DND-41 (cell line): ENCODE data around the gene SRSF5.

Experiments
- ATAC-seq: fragments of 200-7000 bp; cut with Tn5 transposase; 3 replicates; pipeline ENCODE4 v1.9.1; 2021; ENCODE audit warnings: low read depth; ENCODE audit not compliant: insufficient read depth
- DNase-seq: peaks from one replicate; pipeline ENCODE4 v3.0.0-alpha.2; 2020
- H2AFZ ChIP-seq: 2 replicates; pipeline ENCODE4 v1.6.0; 2012; ENCODE audit warnings: low read depth, low read length
- H3K27ac ChIP-seq: 2 replicates; pipeline ENCODE4 v1.5.1; 2012; ENCODE audit warnings: low read length, inconsistent platforms
- H3K27me3 ChIP-seq: fragments of 200-600 bp; sonication (generic); 2 replicates; pipeline ENCODE4 v1.6.0; 2012; ENCODE audit warnings: low read length, mild to moderate bottlenecking, inconsistent platforms; ENCODE audit not compliant: insufficient read depth, poor library complexity
- H3K36me3 ChIP-seq: 2 replicates; pipeline ENCODE4 v1.5.1; 2012; ENCODE audit warnings: low read length, inconsistent platforms; ENCODE audit not compliant: insufficient read depth
- H3K4me1 ChIP-seq: 2 replicates; pipeline ENCODE4 v1.5.1; 2012; ENCODE audit warnings: mild to moderate bottlenecking, low read length; ENCODE audit not compliant: insufficient read depth
- H3K4me2 ChIP-seq: 2 replicates; pipeline ENCODE4 v1.6.0; 2012; ENCODE audit warnings: mild to moderate bottlenecking, moderate library complexity, low read length, inconsistent platforms; ENCODE audit not compliant: insufficient read depth
- H3K4me3 ChIP-seq, 2 experiments: fragments of 200-600 bp in 1 of 2; shearing (Covaris generic) in 1 of 2; 2 replicates each; pipeline ENCODE4 v1.5.1; 2012 to 2016; ENCODE audit warnings: inconsistent platforms in 2 of 2, low read length in 2 of 2, mild to moderate bottlenecking in 2 of 2, low read depth in 1 of 2, moderate library complexity in 1 of 2
- H3K79me2 ChIP-seq: 2 replicates; pipeline ENCODE4 v1.6.0; 2012; ENCODE audit warnings: low read length, inconsistent platforms; ENCODE audit not compliant: insufficient read depth
- H3K9ac ChIP-seq: 2 replicates; pipeline ENCODE4 v1.6.0; 2012; ENCODE audit warnings: low read depth, mild to moderate bottlenecking, inconsistent platforms, low read length, moderate library complexity
- H3K9me3 ChIP-seq: 2 replicates; pipeline ENCODE4 v1.5.1; 2012; ENCODE audit warnings: low read length, moderate library complexity, mild to moderate bottlenecking, inconsistent platforms; ENCODE audit not compliant: insufficient read depth, severe bottlenecking
- H4K20me1 ChIP-seq: 2 replicates; pipeline ENCODE4 v1.6.0; 2012; ENCODE audit warnings: low read length; ENCODE audit not compliant: insufficient read depth
- EZH2 ChIP-seq: IDR thresholded peaks from 3 replicates; pipeline ENCODE4 v1.6.1; 2012; ENCODE audit warnings: borderline replicate concordance, low read depth, mild to moderate bottlenecking, moderate library complexity, low read length, inconsistent platforms; ENCODE audit not compliant: severe bottlenecking
- TF ChIP-seq, protein P1 (sequence below): IDR thresholded peaks from 2 replicates; pipeline ENCODE4 v1.5.1; 2012; ENCODE audit warnings: borderline replicate concordance, low read length, moderate library complexity, mild to moderate bottlenecking; ENCODE audit not compliant: poor library complexity, severe bottlenecking; ENCODE audit errors: extremely low read depth

The SRSF5 gene

DNA sequence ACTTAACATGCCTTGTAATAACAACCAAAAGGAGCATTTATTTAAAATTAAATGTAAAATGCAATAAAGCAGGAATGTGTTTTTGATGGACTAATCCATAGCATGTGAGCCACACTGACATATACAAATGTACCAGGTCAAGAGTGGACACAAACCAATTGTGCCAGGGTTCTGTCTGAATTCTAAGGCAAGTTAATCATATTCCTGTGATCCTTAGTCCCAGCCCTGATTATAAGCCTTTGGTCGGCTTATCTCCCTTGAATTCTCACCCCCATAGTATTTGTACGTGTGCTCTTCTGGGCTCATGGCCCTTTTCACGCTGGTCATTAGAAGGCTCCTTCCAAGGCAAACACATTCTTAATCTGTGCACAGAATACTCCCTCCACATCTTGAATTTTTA, 10.6 kb upstream of the SRSF5 start:
- H3K27ac ChIP-seq: no peak overlapping the region
- H2AFZ ChIP-seq: no peak overlapping the region
- H3K9me3 ChIP-seq: no peaks in the 10 kb centered on the region
- TF ChIP-seq, protein P1, sequence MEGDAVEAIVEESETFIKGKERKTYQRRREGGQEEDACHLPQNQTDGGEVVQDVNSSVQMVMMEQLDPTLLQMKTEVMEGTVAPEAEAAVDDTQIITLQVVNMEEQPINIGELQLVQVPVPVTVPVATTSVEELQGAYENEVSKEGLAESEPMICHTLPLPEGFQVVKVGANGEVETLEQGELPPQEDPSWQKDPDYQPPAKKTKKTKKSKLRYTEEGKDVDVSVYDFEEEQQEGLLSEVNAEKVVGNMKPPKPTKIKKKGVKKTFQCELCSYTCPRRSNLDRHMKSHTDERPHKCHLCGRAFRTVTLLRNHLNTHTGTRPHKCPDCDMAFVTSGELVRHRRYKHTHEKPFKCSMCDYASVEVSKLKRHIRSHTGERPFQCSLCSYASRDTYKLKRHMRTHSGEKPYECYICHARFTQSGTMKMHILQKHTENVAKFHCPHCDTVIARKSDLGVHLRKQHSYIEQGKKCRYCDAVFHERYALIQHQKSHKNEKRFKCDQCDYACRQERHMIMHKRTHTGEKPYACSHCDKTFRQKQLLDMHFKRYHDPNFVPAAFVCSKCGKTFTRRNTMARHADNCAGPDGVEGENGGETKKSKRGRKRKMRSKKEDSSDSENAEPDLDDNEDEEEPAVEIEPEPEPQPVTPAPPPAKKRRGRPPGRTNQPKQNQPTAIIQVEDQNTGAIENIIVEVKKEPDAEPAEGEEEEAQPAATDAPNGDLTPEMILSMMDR: no peak
- no peak for TF ChIP-seq EZH2
- H3K4me1 ChIP-seq: no peaks in the 10 kb centered on the region
- no peaks in the 10 kb centered on the region for H3K27me3 ChIP-seq
- H3K79me2 ChIP-seq: no peaks in the 10 kb centered on the region
- ATAC-seq (no peak), DNase-seq (no peak)
- no peaks in the 10 kb centered on the region for H3K36me3 ChIP-seq
- H3K4me2 ChIP-seq: no peak overlapping the region
- H4K20me1 ChIP-seq: no peaks in the 10 kb centered on the region
- no peak overlapping the region for H3K4me3 ChIP-seq
- no peak overlapping the region for H3K9ac ChIP-seq

DNA sequence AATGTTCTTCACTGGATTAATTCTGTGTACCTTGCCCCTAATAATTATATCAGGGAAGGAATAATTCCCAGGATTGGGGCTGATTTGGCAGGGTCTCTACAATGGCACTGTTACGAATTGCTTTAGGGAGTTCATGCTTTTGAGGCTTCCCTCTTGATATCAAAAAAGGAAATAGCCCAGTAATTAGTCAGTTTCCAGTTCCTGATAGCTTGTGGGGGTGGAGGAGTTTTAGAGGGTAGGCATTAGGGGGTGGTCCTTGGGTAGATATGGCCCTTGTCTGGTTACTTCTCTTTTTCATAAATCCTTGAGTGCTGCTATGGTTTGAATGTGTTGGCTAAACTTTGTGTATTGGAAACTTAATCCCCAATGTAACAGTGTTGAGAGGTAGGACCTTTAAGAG, 6.1 kb upstream of the SRSF5 start:
- H3K4me1 ChIP-seq: peaks cover 3% of the 10 kb centered on the region
- ATAC-seq: no peak
- H3K4me3 ChIP-seq: no peak overlapping the region

DNA sequence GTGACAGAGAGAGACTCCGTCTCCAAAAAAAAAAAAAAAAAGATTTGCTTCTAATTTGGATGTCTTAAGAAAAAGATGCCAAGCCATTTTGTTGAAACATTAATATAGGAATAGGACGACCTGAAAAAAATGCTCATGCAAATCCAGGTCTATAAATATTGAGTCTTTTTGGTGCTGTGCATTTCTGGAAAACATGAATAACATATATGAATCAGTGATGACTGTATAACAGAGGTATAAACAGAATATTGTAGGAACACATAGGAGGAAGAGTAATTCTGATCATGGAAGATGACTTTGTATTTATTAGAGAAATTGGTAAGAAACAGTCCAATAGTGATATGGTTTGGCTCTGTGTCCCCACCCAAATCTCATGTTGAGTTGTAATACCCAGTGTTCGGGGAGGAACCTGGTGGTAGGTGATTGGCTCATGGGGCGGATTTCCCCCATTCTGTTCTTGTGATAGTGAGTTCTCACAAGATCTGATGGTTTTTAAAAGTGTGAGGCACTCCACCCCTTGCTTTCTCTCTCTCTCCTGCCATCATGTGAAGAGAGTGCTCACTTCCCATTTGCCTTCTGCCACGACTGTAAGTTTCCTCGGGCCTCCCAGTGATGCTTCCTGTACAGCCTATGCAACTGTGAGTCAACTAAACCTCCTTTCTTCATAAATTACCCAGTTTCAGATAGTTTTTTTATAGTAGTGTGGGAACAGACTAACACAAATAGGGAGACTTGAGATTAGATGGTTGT, 3.0 kb upstream of the SRSF5 start:
- H3K9me3 ChIP-seq: no peaks in the 10 kb centered on the region
- no peak overlapping the region for H3K4me2 ChIP-seq
- H3K9ac ChIP-seq: no peak overlapping the region
- DNase-seq (no peak), ATAC-seq (no peak)
- peaks cover 14% of the 10 kb centered on the region for H4K20me1 ChIP-seq
- H3K36me3 ChIP-seq: peaks cover 17% of the 10 kb centered on the region
- no peaks in the 10 kb centered on the region for H3K27me3 ChIP-seq
- no peak overlapping the region for H3K27ac ChIP-seq
- TF ChIP-seq, protein P1: no peak
- TF ChIP-seq EZH2: no peak
- H2AFZ ChIP-seq: no peak overlapping the region
- peaks cover 23% of the 10 kb centered on the region for H3K4me1 ChIP-seq
- no peak overlapping the region for H3K4me3 ChIP-seq
- H3K79me2 ChIP-seq: peaks cover 23% of the 10 kb centered on the region

More for the DNA sequence above, 6.1 kb upstream of the SRSF5 start:
- Histone ChIP-seq H3K4me2 (no peak overlapping the region), H3K27me3 (no peaks in the 10 kb centered on the region), H3K27ac (no peak overlapping the region), H4K20me1 (no peaks in the 10 kb centered on the region), H3K9me3 (no peaks in the 10 kb centered on the region), H3K9ac (no peak overlapping the region), H3K36me3 (no peaks in the 10 kb centered on the region), H2AFZ (no peak overlapping the region), H3K79me2 (no peaks in the 10 kb centered on the region)
- TF ChIP-seq, protein P1: no peak
- TF ChIP-seq EZH2: no peak
- DNase-seq: no peak
